Measurements from ENCODE around the gene PRKCSH.
"Not testable (repeated sequence)": the region's sequence is repeated elsewhere in the genome, so short reads cannot be mapped to it uniquely, and the experiment has no call there.

Gene PRKCSH

DNA sequence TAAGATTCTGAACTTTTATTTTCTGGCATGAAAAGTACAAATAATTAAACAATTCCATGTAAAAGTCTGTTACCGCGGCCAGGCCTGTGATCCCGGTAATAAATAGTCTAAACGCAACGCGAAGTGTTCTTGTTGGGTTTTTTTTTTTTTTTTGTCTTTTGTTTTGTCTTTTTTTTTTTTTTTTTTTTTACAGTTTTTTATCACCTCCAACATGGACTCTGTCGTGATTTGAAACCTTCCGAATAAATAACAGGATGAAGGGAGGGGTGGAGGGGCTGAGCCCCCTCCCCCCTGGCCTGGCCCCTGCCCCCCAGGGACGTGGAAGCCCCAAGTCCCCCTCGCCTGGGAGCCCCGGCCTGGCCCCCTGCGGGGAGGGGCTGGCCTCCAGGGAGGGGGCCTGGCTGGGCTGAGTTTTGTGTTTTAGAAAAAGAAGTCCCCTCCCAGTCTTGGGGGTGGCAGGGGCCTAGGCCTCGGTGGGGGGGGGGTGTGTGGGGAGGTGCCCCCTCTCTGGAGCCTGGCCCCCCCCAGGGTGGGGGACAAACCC lies 16.0 kb downstream of the PRKCSH start:
- DNase-seq, result no peak

DNA sequence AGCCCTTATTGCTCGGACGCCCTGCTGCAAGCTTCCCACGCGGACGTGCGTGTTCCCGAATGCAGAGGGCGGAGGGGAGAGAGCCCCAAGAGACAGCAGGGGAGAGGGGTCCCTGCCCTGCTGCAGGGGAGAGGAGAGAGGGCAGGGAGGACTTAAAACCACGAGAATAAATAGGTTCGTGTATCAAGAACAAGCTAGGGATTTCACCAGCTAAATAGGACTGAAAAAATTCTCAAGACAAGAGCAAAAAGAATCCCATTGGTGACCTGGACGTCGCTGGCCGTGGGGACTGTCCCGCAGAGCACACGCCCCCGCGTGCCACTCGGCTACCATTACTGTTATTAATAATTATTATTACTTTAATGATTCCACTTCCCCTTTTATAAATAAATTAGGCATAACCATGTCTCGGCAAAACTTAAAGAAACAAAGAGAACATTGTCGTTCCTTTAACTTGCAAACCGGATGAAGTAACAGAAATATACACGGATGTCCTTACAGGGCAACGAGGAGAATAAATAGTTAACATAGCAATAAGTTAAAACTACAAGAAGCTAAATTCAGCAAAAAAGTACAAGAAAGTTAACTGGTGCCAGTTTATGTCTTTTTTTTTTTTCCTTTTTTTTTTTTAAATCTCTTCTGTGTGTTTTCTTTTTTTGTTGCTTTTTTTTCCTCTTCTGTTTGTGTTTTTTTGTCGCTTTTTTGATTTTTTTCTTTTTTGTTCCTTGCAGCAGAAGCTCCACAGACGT lies 16.6 kb downstream of the PRKCSH start:
- no peak for DNase-seq

GRCh38 chr19:11452620-11453310 lies 17.3 kb downstream of the PRKCSH start:
- DNase-seq, result no peak

GRCh38 chr19:11453468-11454341 lies 18.3 kb downstream of the PRKCSH start:
- DNase-seq, result no peak

GRCh38 chr19:11455233-11455554 lies 19.8 kb downstream of the PRKCSH start:
- DNase-seq, result not testable (repeated sequence)

- DNase-seq, result no peak
Measured at GRCh38 chr19:11456659-11457058, 21.2 kb downstream of the PRKCSH start.

DNA sequence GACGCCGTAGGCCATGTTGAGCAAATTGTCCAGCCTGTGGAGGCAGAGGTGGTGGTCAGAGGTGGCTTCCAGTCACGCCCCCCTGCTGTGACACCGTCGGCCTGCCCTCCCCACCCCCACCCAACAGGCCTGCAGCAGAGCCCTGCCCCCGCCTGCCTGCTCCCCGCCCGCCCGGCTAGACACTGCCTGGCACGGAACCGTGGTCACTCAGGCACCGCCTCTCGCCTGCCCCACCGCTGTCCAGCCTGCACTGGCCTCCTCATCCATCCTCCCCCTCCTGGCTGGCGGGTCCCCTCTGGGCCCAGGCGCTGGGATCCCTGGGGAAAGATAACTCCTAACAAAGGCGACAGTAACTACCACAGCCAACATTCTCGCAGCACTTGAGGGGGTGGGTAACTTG lies 21.7 kb downstream of the PRKCSH start:
- no peak for DNase-seq

DNA sequence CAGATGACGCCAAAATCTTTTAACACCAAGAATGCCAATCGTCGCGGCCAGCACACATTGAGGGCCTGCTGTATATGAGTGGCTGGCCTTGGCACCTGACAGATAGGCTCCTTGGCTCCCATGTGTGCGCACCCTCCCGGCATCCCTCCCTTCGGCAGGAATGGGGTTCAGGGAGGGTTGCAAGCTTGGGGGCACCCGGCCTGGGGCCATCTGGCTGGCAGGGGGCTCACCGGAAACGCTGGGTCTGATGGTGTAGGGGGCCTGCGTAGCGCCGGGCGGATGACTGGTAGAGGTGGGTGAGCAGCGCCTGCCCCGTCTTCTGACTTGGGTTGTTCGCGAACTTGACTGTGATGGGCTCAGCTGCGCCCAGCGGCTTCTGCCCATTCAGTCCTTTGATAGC lies 22.4 kb downstream of the PRKCSH start:
- DNase-seq, result no peak

DNA sequence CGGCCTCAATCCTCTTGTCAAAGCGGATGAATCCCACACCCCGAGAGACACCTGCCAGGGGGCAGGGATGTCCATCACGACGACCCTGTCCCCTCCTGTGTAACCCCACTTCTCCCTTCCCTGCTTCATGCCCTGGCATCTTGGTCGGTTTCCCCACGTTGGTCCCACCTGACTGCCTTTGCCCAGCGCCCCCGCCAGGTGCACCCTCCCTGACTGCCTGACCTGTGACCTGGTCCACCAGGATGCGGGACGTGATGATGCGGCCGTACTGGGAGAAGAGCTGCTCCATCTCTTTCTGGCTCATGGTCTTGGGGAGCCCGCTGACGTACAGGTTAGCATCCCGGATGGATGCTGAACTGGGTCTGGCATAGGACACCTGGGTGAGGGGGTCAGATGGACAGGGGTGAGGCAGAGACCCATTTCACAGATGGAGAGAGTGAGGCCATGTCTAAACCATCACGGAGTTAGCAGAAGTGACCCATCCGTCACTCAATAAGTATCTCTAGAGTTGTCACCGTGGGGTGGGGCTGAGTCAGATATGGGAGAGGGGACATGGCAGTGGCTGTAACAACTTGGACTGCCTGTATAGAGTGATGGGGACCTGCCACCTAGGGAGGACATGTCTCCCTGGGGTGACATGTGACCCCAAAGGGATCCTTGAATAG lies 22.9 kb downstream of the PRKCSH start:
- DNase-seq, result no peak

DNA sequence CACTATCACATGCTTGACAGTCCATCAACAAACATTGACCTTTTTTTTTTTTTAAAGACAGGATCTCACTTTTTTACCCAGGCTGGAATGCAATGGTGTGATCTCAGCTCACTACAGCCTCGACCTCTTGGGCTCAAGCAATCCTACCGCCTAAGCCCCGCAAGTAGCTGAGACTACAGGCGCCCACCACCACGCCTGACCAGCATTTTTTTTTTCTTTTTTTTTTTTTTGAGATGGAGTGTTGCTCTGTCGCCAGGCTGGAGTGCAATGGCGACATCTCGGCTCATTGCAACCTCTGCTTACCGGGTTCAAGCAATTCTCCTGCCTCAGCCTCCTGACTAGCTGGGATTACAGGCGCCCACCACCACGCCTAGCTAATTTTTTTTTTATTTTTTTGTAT lies 23.5 kb downstream of the PRKCSH start:
- DNase-seq, result not testable (repeated sequence)

GRCh38 chr19:11460207-11460606 lies 24.8 kb downstream of the PRKCSH start:
- DNase-seq, result no peak

DNA sequence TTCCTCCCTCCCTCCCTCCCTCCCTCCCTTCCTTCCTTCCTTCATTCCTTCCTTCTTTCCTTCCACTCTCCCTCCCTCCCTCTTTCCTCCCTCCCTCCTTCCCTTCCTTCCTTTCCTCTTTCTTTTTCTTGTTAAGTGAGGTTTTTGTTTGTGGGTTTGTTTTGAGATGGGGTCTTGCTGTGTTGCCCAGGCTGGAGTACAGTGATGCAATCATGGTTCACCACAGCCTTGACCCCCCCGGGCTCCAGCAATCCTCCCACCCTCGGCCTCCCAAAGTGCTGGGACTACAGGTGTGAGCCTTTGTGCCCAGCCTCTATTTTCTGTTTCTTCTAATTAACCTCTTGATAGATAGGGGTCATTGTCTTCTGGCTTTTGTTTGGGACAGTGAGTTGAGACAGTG lies 26.0 kb downstream of the PRKCSH start:
- DNase-seq, result no peak

- DNase-seq, result no peak
Measured at GRCh38 chr19:11463391-11463790, 28.0 kb downstream of the PRKCSH start.

GRCh38 chr19:11464333-11465265 lies 29.2 kb downstream of the PRKCSH start:
- no peak for DNase-seq

GRCh38 chr19:11465600-11465999 lies 30.2 kb downstream of the PRKCSH start:
- no peak for DNase-seq

GRCh38 chr19:11468266-11468845 lies 32.9 kb downstream of the PRKCSH start:
- DNase-seq, result not testable (repeated sequence)

- no peak for DNase-seq
Measured at GRCh38 chr19:11473725-11474124, 38.3 kb downstream of the PRKCSH start.

DNA sequence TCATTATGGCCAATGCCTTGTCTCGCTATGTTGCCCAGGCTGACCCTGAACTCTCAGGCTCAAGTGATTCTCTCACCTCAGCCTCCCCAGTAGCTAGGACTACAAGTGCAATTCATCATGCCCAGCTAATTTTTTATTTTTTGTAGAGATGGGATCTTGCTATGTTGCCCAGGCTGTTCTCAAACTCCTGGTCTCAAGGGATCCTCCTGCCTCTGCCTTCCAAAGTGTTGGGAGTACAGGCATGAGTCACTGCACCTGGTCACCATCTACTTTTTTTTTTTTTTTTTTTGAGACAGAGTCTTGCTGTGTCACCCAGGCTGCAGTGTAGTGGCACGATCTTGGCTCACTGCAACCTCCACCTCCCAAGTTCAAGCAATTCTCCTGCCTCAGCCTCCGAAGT lies 39.9 kb downstream of the PRKCSH start:
- DNase-seq, result not testable (repeated sequence)

DNA sequence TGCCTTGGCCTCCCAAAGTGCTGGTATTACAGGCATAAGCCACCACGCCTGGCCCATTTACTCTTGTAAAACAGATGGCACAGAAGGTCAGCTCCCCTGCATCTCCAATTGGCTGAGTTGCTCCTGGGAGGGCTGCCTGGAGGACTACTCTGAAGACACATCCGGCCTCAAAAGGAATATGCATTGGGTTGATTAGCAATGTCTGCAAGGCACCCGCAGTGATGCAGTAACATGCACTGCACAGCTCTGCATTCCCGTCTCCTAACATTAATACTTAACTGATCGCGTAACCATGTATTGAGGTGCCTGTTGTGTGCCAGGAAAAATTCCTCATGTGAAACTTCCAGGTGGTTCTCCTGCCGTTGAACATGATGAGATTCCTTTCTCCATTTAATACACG lies 40.4 kb downstream of the PRKCSH start:
- DNase-seq, result no peak

DNA sequence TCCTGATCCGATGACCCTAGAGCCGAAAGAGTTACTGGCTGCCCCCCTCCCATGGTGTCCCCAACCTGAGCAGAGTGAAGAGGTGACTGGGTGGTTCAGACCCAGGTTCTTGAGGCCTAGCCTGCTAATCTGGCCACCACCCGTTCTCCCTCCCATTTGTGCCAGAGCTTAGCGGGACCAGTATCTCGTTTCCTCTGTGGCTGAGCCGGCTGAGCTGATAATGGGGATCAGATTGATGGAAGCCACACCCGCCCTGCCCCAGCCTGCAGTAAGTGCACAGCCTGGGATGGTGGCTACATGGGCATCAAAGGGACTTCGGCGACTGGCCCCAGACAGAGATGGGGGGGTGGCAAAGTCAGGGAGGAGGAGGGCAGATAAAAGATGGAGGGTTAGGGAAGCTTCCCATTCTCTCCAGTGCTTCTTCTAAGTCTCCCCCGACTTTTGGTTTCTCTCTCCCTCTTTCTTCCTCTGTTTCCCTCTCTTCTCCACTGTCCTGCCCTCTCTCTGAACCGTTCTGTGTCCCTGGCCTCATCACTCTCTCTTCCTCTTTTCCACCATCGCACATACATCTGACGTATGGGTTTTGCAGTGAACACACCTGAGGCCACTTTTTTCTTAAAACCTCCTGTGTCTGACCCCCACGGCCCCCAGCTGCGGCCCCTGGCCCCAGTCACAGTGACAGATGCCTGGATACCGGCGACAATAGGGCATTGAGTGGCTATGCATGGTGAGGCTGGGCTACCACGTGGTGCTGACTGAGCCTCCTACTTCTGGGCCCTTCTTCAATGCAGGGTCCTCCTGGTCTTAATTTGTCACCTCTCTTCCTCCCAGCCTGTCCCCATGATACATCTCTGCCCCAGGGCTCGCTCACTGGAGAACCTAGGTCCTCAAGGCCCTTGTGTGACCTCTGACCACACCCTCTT lies 43.0 kb downstream of the PRKCSH start:
- no peak for DNase-seq
